Adrenal gland (tissue), 5 donors: Measurements from ENCODE around the gene SLC8A3.

ENCODE experiments used
- POLR2A ChIP-seq, 2 donors: fragments of 450-650 bp; IDR thresholded peaks; one replicate each; pipeline ENCODE4 v1.6.1; 2017; ENCODE audit warnings: antibody characterized with exemption in 2 of 2, mild to moderate bottlenecking in 2 of 2, moderate library complexity in 1 of 2
- TF ChIP-seq, protein P1 (sequence below), 6 experiments: fragments of 450-650 bp in 4 of 6; fragments of 200-600 bp in 2 of 6; sonication (generic) in 1 of 6; IDR thresholded peaks; 1 replicate in 5 of 6; 2 replicates in 1 of 6; pipeline versions ENCODE4 v1.5.1 to v1.8.0; 2016 to 2021; ENCODE audit warnings: antibody characterized with exemption in 6 of 6, mild to moderate bottlenecking in 2 of 6, moderate library complexity in 1 of 6
- donor health status: DM: no; HTN: no; CAD: no.

- TF ChIP-seq, protein P1, sequence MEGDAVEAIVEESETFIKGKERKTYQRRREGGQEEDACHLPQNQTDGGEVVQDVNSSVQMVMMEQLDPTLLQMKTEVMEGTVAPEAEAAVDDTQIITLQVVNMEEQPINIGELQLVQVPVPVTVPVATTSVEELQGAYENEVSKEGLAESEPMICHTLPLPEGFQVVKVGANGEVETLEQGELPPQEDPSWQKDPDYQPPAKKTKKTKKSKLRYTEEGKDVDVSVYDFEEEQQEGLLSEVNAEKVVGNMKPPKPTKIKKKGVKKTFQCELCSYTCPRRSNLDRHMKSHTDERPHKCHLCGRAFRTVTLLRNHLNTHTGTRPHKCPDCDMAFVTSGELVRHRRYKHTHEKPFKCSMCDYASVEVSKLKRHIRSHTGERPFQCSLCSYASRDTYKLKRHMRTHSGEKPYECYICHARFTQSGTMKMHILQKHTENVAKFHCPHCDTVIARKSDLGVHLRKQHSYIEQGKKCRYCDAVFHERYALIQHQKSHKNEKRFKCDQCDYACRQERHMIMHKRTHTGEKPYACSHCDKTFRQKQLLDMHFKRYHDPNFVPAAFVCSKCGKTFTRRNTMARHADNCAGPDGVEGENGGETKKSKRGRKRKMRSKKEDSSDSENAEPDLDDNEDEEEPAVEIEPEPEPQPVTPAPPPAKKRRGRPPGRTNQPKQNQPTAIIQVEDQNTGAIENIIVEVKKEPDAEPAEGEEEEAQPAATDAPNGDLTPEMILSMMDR (IDR thresholded peaks at IDR 0.05): no peak
- no peak for TF ChIP-seq POLR2A (IDR thresholded peaks at IDR 0.05)
These were observed 174.2 kb downstream of the SLC8A3 start for GRCh38 chr14:70014406-70015095.
